ENCODE measurements around the gene ARAP3.

The ARAP3 gene

DNA sequence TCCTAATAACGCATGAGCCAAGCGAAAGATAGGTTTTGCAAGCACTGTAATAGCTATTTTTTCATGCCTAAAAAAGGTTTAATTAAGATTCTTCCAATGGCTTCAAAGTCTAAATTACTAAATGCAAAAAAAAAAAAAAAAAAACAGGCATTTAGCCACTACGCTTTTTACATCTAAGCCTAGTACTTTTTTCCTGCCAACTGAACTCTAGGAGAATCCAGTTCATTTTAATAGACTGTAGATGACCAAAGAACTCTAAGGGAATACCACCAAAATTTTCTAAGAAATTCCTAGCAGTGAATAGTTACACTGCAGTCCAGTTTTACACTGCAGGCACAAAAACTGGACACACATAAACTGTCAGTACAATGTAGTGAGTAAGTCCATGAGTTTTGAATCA, 73.0 kb downstream of the ARAP3 start:
- DNase-seq, result no peak

- DNase-seq, result no peak
Measured at GRCh38 chr5:141608557-141608956, 73.5 kb downstream of the ARAP3 start.

DNA sequence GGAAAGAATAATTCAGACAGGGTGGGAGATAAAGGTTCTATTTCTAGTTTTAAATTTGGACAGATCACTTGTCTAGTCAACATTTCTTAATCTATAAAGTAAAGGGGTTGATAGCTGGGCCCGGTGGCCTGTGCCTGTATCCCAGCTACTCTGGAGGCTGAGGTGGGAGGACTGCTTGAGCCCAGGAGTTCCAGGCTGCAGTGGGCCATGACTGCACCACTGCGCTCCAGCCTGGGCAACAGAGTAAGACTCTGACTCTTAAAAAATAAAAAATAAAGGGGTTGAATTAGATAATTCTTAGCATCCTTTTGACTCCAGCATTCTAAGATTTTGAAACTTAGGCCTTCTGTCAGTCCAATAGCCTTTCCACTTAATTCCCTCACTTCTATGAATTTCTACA, 74.0 kb downstream of the ARAP3 start:
- DNase-seq, result no peak

GRCh38 chr5:141605523-141606277, 76.3 kb downstream of the ARAP3 start:
- DNase-seq, result peak; percentile 96

DNA sequence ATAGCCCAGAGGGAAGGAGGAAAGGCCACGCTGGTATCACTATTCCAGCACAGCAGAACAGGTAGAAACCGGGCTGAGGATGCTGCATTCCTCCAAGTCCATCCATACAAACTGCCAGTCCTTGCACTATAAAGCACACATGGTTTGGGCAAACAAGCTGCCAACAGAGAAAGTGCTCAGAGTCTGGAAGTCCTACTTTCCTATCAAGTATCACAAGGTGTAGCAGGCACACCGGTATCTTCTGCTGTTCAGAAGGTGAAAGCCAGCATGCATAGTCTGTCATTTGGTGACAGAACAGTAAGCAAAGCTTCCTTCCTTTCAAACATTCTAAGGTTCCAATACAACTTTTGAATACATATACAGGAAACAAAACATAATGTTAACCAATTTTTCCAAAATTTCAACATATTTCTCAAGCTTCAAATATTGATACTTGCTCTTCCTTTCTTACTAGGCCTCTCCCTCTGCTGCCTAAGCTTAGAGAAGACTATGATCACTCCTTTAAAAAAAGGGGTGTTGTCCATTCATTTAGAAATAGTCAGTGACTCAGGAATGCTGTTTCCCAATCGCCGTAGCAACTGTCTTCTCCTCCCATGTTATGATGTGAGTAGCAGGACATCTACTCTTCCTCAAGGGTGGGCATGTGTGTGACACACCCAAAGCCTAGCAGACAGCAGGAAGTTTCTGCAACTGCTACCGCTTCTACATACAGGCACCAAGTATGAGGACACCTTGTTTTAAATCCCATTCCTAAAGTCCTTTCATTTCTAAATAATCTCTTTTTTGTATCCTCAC, 77.9 kb downstream of the ARAP3 start:
- DNase-seq, result peak; percentile 81
